NCI-H345 treated with DMSO at 0.1 percent for 48 hours (cell line): ENCODE measurements around the gene NELL1.

ENCODE experiments used
- DNase-seq: peaks from one replicate; lab custom pipeline; 2025; ENCODE audit not compliant: unreplicated experiment; lab: John Stamatoyannopoulos, UW

NELL1 gene

GRCh38 chr11:20668844-20669819 lies at the start of gene NELL1:
Gene NELL1 (plus strand): TSS chr11:20669586.
- peak; percentile 45 for DNase-seq

- DNase-seq: no peak
Observed at GRCh38 chr11:20620988-20621387, 48.4 kb upstream of the NELL1 start.

GRCh38 chr11:20621679-20622078 lies 47.7 kb upstream of the NELL1 start:
- DNase-seq: peak; percentile 38

GRCh38 chr11:20623252-20623651 lies 46.1 kb upstream of the NELL1 start:
- DNase-seq: no peak

GRCh38 chr11:20626279-20626678 lies 43.1 kb upstream of the NELL1 start:
- no peak for DNase-seq

- DNase-seq: no peak
Observed at GRCh38 chr11:20627026-20627425, 42.4 kb upstream of the NELL1 start.

GRCh38 chr11:20627701-20628100 lies 41.7 kb upstream of the NELL1 start:
- no peak for DNase-seq

GRCh38 chr11:20631519-20632168 lies 37.7 kb upstream of the NELL1 start:
- DNase-seq: no peak

GRCh38 chr11:20632169-20632532 lies 37.2 kb upstream of the NELL1 start:
- DNase-seq: no peak

GRCh38 chr11:20634044-20634443 lies 35.3 kb upstream of the NELL1 start:
- DNase-seq: no peak

- no peak for DNase-seq
Observed at GRCh38 chr11:20634781-20635180, 34.6 kb upstream of the NELL1 start.

GRCh38 chr11:20638074-20638473 lies 31.3 kb upstream of the NELL1 start:
- no peak for DNase-seq

GRCh38 chr11:20639688-20640087 lies 29.7 kb upstream of the NELL1 start:
- DNase-seq: no peak

- DNase-seq: no peak
Observed at GRCh38 chr11:20640401-20640800, 29.0 kb upstream of the NELL1 start.

GRCh38 chr11:20644360-20644759 lies 25.0 kb upstream of the NELL1 start:
- no peak for DNase-seq

- peak; percentile 60 for DNase-seq
Observed at GRCh38 chr11:20647976-20648565, 21.3 kb upstream of the NELL1 start.

- DNase-seq: no peak
Observed at GRCh38 chr11:20652150-20652806, 17.1 kb upstream of the NELL1 start.

- DNase-seq: no peak
Observed at GRCh38 chr11:20654038-20654437, 15.3 kb upstream of the NELL1 start.

- DNase-seq: no peak
Observed at GRCh38 chr11:20656901-20657300, 12.5 kb upstream of the NELL1 start.

GRCh38 chr11:20658135-20658534 lies 11.3 kb upstream of the NELL1 start:
- DNase-seq: peak; percentile 81

- no peak for DNase-seq
Observed at GRCh38 chr11:20661445-20661844, 7.9 kb upstream of the NELL1 start.
